Neuron (in vitro differentiated cells): ENCODE data around the gene AKT3.
"Not testable (repeated sequence)": the region's sequence is repeated elsewhere in the genome, so short reads cannot be mapped to it uniquely, and the experiment has no call there.

Experiments
- H2AFZ ChIP-seq: one replicate; pipeline ENCODE4 v1.6.1; 2013; ENCODE audit warnings: low read depth, mild to moderate bottlenecking, inconsistent platforms, low read length, moderate library complexity
- H3K27me3 ChIP-seq: one replicate; pipeline ENCODE4 v1.6.1; 2013; ENCODE audit warnings: low read length; ENCODE audit not compliant: insufficient read depth
- H3K36me3 ChIP-seq: one replicate; pipeline ENCODE4 v1.6.1; 2013; ENCODE audit warnings: low read length; ENCODE audit not compliant: insufficient read depth
- H3K4me1 ChIP-seq: one replicate; pipeline ENCODE4 v1.6.1; 2013; ENCODE audit warnings: low read length; ENCODE audit not compliant: insufficient read depth
- H3K4me3 ChIP-seq: 2 replicates; pipeline ENCODE4 v1.5.1; 2013; ENCODE audit warnings: mild to moderate bottlenecking, low read length, moderate library complexity
- H3K9me3 ChIP-seq: one replicate; pipeline ENCODE4 v1.6.1; 2013; ENCODE audit warnings: low read length

Gene AKT3

DNA sequence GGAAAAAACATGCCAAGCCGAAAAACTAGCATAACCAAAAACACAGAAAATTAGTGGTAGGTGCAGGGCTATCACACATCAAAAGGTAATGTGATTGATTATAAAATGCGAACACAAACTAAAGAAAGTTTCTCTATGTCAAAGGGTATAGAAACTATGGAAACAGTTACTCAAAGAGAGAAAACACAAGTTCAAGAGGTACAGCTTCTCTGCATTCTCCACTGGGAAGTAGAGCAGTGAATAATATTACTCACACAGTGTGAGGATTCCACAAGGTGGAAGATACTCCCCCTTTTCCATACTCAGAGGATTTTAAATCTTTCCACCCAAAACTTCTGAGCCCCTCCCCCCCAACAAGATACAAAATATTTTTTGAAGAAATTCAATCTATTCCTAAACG is 18.6 kb downstream of the AKT3 start:
- Histone ChIP-seq H3K27me3 (no peaks in the 10 kb centered on the region), H3K9me3 (peaks cover 11% of the 10 kb centered on the region), H3K36me3 (peaks cover 7% of the 10 kb centered on the region), H3K4me1 (no peaks in the 10 kb centered on the region), H2AFZ (no peak overlapping the region), H3K4me3 (no peak overlapping the region)

DNA sequence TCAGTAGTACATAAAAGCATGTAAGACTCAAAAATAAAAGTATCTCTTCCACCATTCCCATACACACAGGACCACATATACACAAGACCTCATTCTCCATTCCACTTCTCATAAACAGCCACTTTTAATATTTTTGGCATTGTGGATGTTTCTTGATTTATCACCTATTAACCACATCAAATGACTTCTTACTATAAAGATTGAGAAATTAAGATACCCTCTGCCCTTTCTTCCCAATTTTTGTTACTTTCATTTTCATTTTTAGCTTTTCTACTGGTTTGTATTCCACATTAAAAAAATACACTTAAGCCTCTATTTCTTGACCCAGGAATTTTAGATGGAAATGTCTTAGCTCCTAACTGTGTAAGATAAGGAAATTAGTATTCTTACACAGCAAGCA is 22.8 kb downstream of the AKT3 start:
- Histone ChIP-seq H2AFZ (no peak overlapping the region), H3K9me3 (peaks cover 4% of the 10 kb centered on the region), H3K4me1 (peaks cover 3% of the 10 kb centered on the region), H3K27me3 (no peaks in the 10 kb centered on the region), H3K4me3 (no peak overlapping the region), H3K36me3 (peaks cover 4% of the 10 kb centered on the region)

DNA sequence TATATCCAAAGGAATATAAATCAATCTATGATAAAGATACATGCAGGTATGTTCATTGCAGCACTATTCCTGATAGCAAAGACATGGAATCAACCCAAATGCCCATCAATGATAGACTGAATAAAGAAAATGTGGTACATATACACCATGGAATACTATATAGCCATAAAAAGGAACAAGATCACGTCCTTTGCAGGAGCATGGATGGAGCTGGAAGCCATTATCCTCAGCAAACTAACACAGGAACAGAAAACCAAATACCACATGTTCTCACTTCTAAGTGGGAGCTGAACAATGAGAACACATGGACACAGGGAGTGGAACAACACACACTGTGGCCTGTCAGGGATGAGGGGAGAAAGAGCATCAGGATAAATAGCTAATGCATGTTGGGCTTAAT is 25.1 kb downstream of the AKT3 start:
- H2AFZ ChIP-seq, H3K4me1 ChIP-seq, H3K27me3 ChIP-seq, H3K36me3 ChIP-seq, H3K4me3 ChIP-seq: not testable (repeated sequence)
- H3K9me3 ChIP-seq = peaks cover 18% of the 10 kb centered on the region

DNA sequence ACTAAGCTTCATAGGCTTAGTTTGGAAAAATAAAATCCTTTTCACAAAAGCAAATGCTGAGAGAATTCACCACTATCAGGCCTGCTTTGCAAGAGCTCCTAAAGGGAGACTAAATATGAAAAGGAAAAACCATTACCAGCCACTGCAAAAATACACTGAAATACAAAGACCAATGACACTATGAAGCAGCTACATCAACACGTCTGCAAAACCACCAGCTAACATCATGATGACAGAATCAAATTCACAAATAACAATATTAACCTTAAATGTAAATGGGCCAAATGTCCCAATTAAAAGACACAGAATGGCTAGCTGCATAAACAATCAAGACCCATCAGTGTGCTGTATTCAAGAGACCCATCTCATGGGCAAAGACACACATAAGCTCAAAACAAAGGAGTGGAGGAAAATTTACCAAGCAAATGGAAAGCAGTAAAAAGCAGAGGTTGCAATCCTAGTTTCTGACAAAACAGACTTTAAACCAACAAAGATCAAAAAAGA is 28.8 kb downstream of the AKT3 start:
- Histone ChIP-seq H3K9me3 (peaks cover 31% of the 10 kb centered on the region), H3K4me3 (no peak overlapping the region), H3K36me3 (peaks cover 3% of the 10 kb centered on the region), H3K27me3 (no peaks in the 10 kb centered on the region), H2AFZ (no peak overlapping the region), H3K4me1 (peaks cover 3% of the 10 kb centered on the region)

DNA sequence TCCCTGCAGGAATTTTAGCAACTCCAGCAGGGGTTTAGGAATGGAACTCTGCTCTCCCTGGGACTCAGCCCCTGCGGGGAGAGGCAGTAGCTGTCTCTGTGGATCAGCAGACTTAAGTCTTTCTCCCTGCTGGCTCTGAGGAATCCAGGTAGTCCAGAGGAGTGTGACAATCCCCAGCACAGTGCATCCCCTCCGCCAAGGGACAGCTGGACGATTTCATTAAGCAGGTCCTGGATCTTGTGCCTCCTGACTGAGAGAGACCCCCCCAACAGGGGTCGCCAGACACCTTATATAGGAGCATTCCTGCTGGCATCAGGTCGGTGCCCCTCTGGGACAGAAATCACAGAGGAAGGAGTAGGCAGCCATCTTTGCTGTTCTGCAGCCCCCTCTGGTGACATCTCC is 30.6 kb downstream of the AKT3 start:
- H3K9me3 ChIP-seq = peaks cover 32% of the 10 kb centered on the region
- no peaks in the 10 kb centered on the region for H3K27me3 ChIP-seq
- H3K4me3 ChIP-seq = no peak overlapping the region
- peaks cover 3% of the 10 kb centered on the region for H3K4me1 ChIP-seq
- peaks cover 3% of the 10 kb centered on the region for H3K36me3 ChIP-seq
- no peak overlapping the region for H2AFZ ChIP-seq

DNA sequence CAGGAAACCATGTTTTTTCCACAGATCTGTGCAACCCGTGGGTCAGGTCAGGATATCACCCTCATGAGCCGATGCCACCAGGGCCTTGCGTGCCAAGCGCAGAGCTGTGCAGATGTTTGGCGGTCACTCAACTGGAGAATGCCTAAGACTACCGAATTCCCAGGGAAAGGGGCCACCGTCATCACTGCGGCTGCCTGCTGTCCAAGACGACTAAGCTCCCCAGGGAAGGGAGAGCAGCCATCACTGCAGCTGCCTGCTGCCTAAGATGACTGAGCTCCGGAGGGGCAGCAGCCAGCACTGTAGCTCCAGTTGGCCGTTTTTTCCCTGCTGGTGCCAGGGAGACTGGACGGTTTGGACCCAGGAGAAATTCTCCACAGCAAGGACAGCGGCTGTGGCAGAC is 31.1 kb downstream of the AKT3 start:
- H3K9me3 ChIP-seq = peaks cover 32% of the 10 kb centered on the region

DNA sequence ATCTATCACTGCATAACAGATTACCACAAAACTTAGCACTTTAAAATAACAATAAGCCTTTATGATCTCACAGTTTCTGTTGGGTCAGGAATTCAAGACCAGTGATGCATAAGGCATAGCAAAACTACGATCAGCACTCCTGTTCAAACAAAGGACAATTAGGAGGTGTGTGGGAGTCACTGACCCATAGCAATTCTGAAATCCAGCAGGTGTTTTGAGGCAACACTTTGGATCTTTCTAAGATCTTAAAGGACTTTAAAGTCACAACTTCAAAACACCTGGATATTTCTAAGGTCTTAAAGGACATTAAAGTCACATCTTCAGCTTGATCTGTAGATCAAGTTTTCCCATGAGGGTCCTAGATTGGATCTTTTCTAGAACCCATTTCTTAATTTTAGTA is 35.3 kb downstream of the AKT3 start:
- H3K9me3 ChIP-seq = peaks cover 15% of the 10 kb centered on the region
- H3K4me3 ChIP-seq = no peak overlapping the region
- no peaks in the 10 kb centered on the region for H3K4me1 ChIP-seq
- H3K36me3 ChIP-seq = peaks cover 2% of the 10 kb centered on the region
- H3K27me3 ChIP-seq = no peaks in the 10 kb centered on the region
- H2AFZ ChIP-seq = no peak overlapping the region

More for the DNA sequence above, 31.1 kb downstream of the AKT3 start:
- Histone ChIP-seq H3K36me3 (peaks cover 3% of the 10 kb centered on the region), H3K4me1 (peaks cover 3% of the 10 kb centered on the region), H3K4me3 (no peak overlapping the region), H2AFZ (no peak overlapping the region), H3K27me3 (no peaks in the 10 kb centered on the region)

DNA sequence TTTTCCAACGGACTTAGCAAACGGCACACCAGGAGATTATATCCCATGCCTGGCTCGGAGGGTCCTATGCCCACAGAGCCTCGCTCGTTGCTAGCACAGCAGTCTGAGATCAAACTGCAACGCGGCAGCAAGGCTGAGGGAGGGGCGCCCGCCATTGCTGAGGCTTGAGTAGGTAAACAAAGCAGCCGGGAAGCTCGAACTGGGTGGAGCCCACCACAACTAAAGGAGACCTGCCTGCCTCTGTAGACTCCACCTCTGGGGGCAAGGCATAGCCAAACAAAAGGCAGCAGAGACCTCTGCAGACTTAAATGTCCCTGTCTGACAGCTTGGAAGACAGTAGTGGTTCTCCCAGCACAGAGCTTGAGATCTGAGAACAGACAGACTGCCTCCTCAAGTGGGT is 42.7 kb downstream of the AKT3 start:
- not testable (repeated sequence) for H3K27me3 ChIP-seq, H3K9me3 ChIP-seq, H3K4me1 ChIP-seq, H3K4me3 ChIP-seq, H3K36me3 ChIP-seq, H2AFZ ChIP-seq

DNA sequence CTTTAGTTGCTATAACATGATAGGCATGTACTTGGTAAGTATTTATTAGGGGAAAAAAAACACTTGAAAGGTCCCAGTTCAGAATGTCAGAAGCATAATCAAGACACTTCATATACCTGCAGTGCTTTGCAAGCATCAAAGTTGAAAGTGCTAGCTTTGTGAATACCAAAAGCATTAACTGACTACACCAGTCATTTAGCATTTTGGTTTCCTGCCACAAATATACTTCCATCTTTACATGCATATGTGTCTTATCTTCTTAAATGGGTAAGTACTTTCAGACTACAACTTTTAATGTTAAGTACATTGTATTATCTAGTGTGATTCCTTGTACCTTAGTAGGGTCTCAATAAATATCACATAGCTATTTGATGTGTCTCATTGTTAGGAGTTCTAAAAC is 43.7 kb downstream of the AKT3 start:
- Histone ChIP-seq H3K27me3 (no peaks in the 10 kb centered on the region), H3K4me3 (no peak overlapping the region), H2AFZ (no peak overlapping the region), H3K36me3 (peaks cover 4% of the 10 kb centered on the region), H3K9me3 (peaks cover 7% of the 10 kb centered on the region), H3K4me1 (no peaks in the 10 kb centered on the region)

DNA sequence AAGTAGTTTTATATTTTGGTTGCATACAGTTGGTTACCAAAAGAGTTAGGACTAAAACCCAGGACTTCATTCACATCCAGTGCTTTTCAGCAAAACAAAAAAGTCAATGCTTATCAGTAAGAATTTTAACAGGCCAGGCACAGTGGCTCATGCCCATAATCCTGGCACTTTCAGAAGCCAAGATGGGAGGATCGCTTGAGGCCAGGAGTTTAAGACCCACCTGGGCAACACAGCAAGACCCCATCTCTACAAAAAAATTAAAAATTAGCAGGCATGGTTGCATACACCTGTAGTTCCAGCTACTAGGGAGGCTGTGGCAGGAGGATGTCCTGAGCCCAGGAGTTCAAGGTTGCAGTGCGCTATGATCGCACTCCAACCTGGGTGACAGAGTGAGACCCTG is 47.3 kb downstream of the AKT3 start:
- no peaks in the 10 kb centered on the region for H3K4me1 ChIP-seq
- no peak overlapping the region for H3K4me3 ChIP-seq
- peaks cover 4% of the 10 kb centered on the region for H3K36me3 ChIP-seq
- no peak overlapping the region for H2AFZ ChIP-seq
- no peaks in the 10 kb centered on the region for H3K27me3 ChIP-seq
- H3K9me3 ChIP-seq = peaks cover 7% of the 10 kb centered on the region

DNA sequence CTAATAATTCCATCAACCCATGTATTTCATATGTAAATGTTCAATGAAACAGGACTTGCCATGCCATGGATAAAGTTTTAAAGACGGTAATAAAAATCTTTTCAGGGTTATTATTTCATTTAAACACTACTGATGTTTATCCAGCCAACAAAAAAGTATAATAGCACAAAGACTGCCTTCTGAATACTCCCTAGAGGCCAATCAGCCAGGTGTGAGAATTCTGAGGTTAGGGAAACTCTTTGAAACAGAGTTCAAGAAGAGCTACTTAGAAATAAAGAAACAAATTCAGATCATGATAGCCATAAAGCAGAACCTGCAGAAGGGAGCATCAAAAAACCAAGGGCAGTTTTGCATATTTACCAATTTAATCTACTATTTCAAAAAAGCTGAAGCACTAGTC is 48.7 kb downstream of the AKT3 start:
- peaks cover 8% of the 10 kb centered on the region for H3K36me3 ChIP-seq
- no peaks in the 10 kb centered on the region for H3K27me3 ChIP-seq
- peaks cover 3% of the 10 kb centered on the region for H3K9me3 ChIP-seq
- no peak overlapping the region for H3K4me3 ChIP-seq
- H3K4me1 ChIP-seq = no peaks in the 10 kb centered on the region
- no peak overlapping the region for H2AFZ ChIP-seq

DNA sequence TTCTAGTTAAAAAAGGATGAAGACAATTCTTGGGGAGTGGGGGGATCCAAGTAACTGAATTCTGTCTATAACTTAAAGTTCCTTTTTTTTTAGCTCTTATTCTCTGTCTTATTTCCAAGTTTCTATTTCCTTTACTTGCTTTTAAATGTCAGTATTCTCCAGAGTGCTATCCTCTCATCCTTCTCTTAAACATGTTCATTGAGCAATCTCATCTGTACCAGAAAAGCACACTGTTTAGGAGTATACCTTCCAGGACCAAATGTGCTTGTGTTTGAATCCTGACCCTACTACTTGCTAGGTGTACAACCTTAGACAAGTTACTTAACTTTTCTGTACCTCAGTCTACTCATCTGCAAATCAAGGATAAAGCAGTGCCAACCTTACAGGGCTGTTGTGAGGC is 50.1 kb downstream of the AKT3 start:
- no peaks in the 10 kb centered on the region for H3K27me3 ChIP-seq
- no peak overlapping the region for H3K4me3 ChIP-seq

DNA sequence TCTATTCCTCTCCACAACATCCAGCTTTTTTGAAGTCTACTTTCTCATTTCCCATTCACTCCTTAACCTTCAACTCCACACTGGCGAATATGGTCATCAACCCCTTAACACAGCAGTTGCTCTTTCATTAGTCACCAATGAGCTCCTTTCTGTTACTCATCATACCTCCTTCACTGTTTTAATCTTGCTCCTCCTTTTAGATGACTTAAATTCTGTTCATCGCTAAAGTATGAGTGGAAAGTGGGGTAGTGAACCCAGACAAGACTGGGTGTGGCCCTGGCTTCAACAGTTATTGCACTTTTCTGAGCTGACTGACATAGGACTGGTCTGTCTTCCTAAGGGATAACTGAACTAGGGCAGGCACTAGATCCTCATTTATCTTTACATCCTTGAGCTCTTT is 51.3 kb downstream of the AKT3 start:
- no peak overlapping the region for H3K4me3 ChIP-seq
- H3K27me3 ChIP-seq = no peaks in the 10 kb centered on the region
- H2AFZ ChIP-seq = no peak overlapping the region

More for the DNA sequence above, 50.1 kb downstream of the AKT3 start:
- H2AFZ ChIP-seq = no peak overlapping the region
- H3K36me3 ChIP-seq = peaks cover 8% of the 10 kb centered on the region
- H3K9me3 ChIP-seq = peaks cover 7% of the 10 kb centered on the region
- H3K4me1 ChIP-seq = no peaks in the 10 kb centered on the region

DNA sequence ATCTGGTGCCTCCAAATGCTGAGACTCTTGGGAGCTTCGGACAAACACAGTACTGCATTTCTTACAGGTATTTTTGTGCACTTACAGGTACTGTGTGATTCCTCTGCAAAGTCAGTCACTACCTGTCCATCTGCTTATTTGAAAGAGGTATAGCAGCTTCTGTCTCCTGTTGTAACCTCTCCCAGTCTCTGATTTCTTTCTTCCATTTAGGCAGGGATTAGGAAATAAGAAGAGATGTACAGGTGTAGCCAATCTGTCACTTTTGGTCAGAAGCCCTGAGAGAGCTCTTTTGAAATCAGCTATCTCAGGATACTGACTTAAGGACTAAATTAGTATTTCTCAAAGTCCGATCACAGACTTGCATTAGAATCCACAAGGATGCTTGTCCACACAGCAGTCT is 54.0 kb downstream of the AKT3 start:
- peaks cover 6% of the 10 kb centered on the region for H3K4me1 ChIP-seq
- no peaks in the 10 kb centered on the region for H3K27me3 ChIP-seq
- H3K36me3 ChIP-seq = peaks cover 4% of the 10 kb centered on the region
- H3K9me3 ChIP-seq = peaks cover 9% of the 10 kb centered on the region
- no peak overlapping the region for H3K4me3 ChIP-seq
- no peak overlapping the region for H2AFZ ChIP-seq

More for the DNA sequence above, 51.3 kb downstream of the AKT3 start:
- peaks cover 6% of the 10 kb centered on the region for H3K36me3 ChIP-seq
- no peaks in the 10 kb centered on the region for H3K4me1 ChIP-seq
- peaks cover 9% of the 10 kb centered on the region for H3K9me3 ChIP-seq
